GM12873 (cell line): ENCODE data around the gene LRRC23.

Source experiments
- CTCF ChIP-seq: IDR thresholded peaks from 2 replicates; pipeline ENCODE4 v1.5.1; 2012; ENCODE audit warnings: low read depth, mild to moderate bottlenecking, moderate library complexity, low read length, control low read depth; ENCODE audit not compliant: insufficient read depth; ENCODE audit errors: missing control alignments

Gene LRRC23

GRCh38 chr12:6899837-6900519 lies 4.6 kb upstream of the LRRC23 start:
- no peak for TF ChIP-seq CTCF

GRCh38 chr12:6902448-6902847 lies 2.2 kb upstream of the LRRC23 start:
- TF ChIP-seq CTCF, result no peak

- TF ChIP-seq CTCF, result no peak
Measured at GRCh38 chr12:6903722-6904121, 900 bp upstream of the LRRC23 start.

- no peak for TF ChIP-seq CTCF
Measured at GRCh38 chr12:6905414-6906040, 905 bp downstream of the LRRC23 start.

GRCh38 chr12:6909421-6910145 lies 5.0 kb downstream of the LRRC23 start:
- TF ChIP-seq CTCF, result no peak

- no peak for TF ChIP-seq CTCF
Measured at GRCh38 chr12:6912164-6912935, 7.7 kb downstream of the LRRC23 start.
